H9 (cell line): Measurements from ENCODE around the gene GID8. TPM values are rescaled to one million over a fixed set of nuclear protein-coding genes. Genes with fewer than 3 reads are reported as not detected.

Experiments
- DNase-seq: peaks from one replicate; pipeline ENCODE4 v3.0.0-alpha.2; 2017
- H2AFZ ChIP-seq: one replicate; pipeline ENCODE4 v1.6.1; 2013; ENCODE audit warnings: mild to moderate bottlenecking, low read length, control low read depth, moderate library complexity
- H2AK5ac ChIP-seq: 2 replicates; pipeline ENCODE4 v1.6.1; 2013; ENCODE audit warnings: low read length, control low read depth, mixed read lengths; ENCODE audit not compliant: insufficient read length
- H2BK120ac ChIP-seq: one replicate; pipeline ENCODE4 v1.6.1; 2013; ENCODE audit warnings: low read depth, mild to moderate bottlenecking, low read length, control low read depth, inconsistent platforms; ENCODE audit not compliant: poor library complexity, severe bottlenecking
- H2BK12ac ChIP-seq: 2 replicates; pipeline ENCODE4 v1.6.1; 2013; ENCODE audit warnings: low read length, control low read depth, mixed read lengths, low read depth; ENCODE audit not compliant: insufficient read length
- H2BK15ac ChIP-seq: 2 replicates; pipeline ENCODE4 v1.6.1; 2013; ENCODE audit warnings: low read depth, low read length, control low read depth
- H2BK20ac ChIP-seq: one replicate; pipeline ENCODE4 v1.6.1; 2013; ENCODE audit warnings: low read depth, mild to moderate bottlenecking, low read length, control low read depth, inconsistent platforms; ENCODE audit not compliant: poor library complexity, severe bottlenecking
- H2BK5ac ChIP-seq: 2 replicates; pipeline ENCODE4 v1.6.1; 2013; ENCODE audit warnings: low read length, control low read depth, mixed read lengths; ENCODE audit not compliant: insufficient read length
- H3K14ac ChIP-seq: 2 replicates; pipeline ENCODE4 v1.6.1; 2013; ENCODE audit warnings: low read length, control low read depth; ENCODE audit not compliant: insufficient read depth
- H3K18ac ChIP-seq: 2 replicates; pipeline ENCODE4 v1.6.1; 2013; ENCODE audit warnings: low read depth, mild to moderate bottlenecking, mixed read lengths, low read length, control low read depth; ENCODE audit not compliant: insufficient read length
- H3K23ac ChIP-seq: 2 replicates; pipeline ENCODE4 v1.6.1; 2013; ENCODE audit warnings: low read length, control low read depth, mixed read lengths, low read depth; ENCODE audit not compliant: insufficient read length
- H3K23me2 ChIP-seq: 2 replicates; pipeline ENCODE4 v1.6.1; 2013; ENCODE audit warnings: low read depth, mild to moderate bottlenecking, mixed read lengths, low read length, control low read depth; ENCODE audit not compliant: insufficient read length, poor library complexity, severe bottlenecking
- H3K27ac ChIP-seq: 2 replicates; pipeline ENCODE4 v1.5.1; 2013; ENCODE audit warnings: low read length, control low read depth, mixed read lengths, low read depth; ENCODE audit not compliant: insufficient read length
- H3K27me3 ChIP-seq: 2 replicates; pipeline ENCODE4 v1.6.1; 2013; ENCODE audit warnings: low read length, control low read depth, inconsistent platforms; ENCODE audit not compliant: insufficient read depth
- H3K4ac ChIP-seq: 2 replicates; pipeline ENCODE4 v1.6.1; 2013; ENCODE audit warnings: low read depth, mild to moderate bottlenecking, control low read depth, inconsistent platforms, low read length, moderate library complexity
- H3K4me1 ChIP-seq: 2 replicates; pipeline ENCODE4 v1.6.1; 2013; ENCODE audit warnings: low read length, control low read depth, inconsistent platforms; ENCODE audit not compliant: insufficient read depth
- H3K4me2 ChIP-seq: 2 replicates; pipeline ENCODE4 v1.6.1; 2013; ENCODE audit warnings: low read length, control low read depth, mixed read lengths; ENCODE audit not compliant: insufficient read length, insufficient read depth
- H3K56ac ChIP-seq: 2 replicates; pipeline ENCODE4 v1.6.1; 2013; ENCODE audit warnings: low read depth, mild to moderate bottlenecking, mixed read lengths, low read length, control low read depth; ENCODE audit not compliant: insufficient read length
- H3K79me1 ChIP-seq: 2 replicates; pipeline ENCODE4 v1.6.1; 2013; ENCODE audit warnings: low read depth, mild to moderate bottlenecking, moderate library complexity, low read length, control low read depth, inconsistent platforms; ENCODE audit not compliant: insufficient read depth, poor library complexity, severe bottlenecking
- H3K79me2 ChIP-seq: 2 replicates; pipeline ENCODE4 v1.6.1; 2013; ENCODE audit warnings: low read length, control low read depth, inconsistent platforms; ENCODE audit not compliant: insufficient read depth
- H3K9ac ChIP-seq: 2 replicates; pipeline ENCODE4 v1.6.1; 2013; ENCODE audit warnings: low read length, control low read depth, mixed read lengths; ENCODE audit not compliant: insufficient read length; ENCODE audit errors: extremely low read depth
- H3K9me3 ChIP-seq: one replicate; pipeline ENCODE4 v1.6.1; 2013; ENCODE audit warnings: low read depth, low read length, inconsistent platforms; ENCODE audit not compliant: control insufficient read depth
- H3T11ph ChIP-seq: one replicate; pipeline ENCODE4 v1.6.1; 2013; ENCODE audit warnings: mild to moderate bottlenecking, low read length, control low read depth, inconsistent platforms
- H4K20me1 ChIP-seq: one replicate; pipeline ENCODE4 v1.6.1; 2013; ENCODE audit not compliant: control insufficient read depth, insufficient read length, insufficient read depth
- H4K5ac ChIP-seq: 2 replicates; pipeline ENCODE4 v1.6.1; 2013; ENCODE audit warnings: low read depth, mild to moderate bottlenecking, mixed read lengths, low read length, control low read depth; ENCODE audit not compliant: insufficient read length
- H4K8ac ChIP-seq: replicated peaks from 2 replicates; pipeline ENCODE4 v1.6.1; 2013; ENCODE audit warnings: low read length, control low read depth, mixed read lengths, low read depth; ENCODE audit not compliant: insufficient read length
- H4K91ac ChIP-seq: 2 replicates; pipeline ENCODE4 v1.6.1; 2013; ENCODE audit warnings: low read depth, mild to moderate bottlenecking, moderate library complexity, mixed read lengths, low read length, control low read depth; ENCODE audit not compliant: insufficient read length
- H3K27ac Mint-ChIP-seq, 3 experiments: 2 replicates in 2 of 3; 3 replicates in 1 of 3; pipeline ENCODE4 v1.8.0; 2020 to 2021; ENCODE audit warnings: mixed read lengths in 3 of 3, mild to moderate bottlenecking in 1 of 3, moderate library complexity in 1 of 3
- H3K27me3 Mint-ChIP-seq: 2 replicates; pipeline ENCODE4 v1.8.0; 2021; ENCODE audit warnings: low read depth, mild to moderate bottlenecking, moderate library complexity, mixed read lengths
- H3K36me3 Mint-ChIP-seq, 3 experiments: 2 replicates in 2 of 3; 3 replicates in 1 of 3; pipeline ENCODE4 v1.8.0; 2020 to 2021; ENCODE audit warnings: low read depth in 3 of 3, mixed read lengths in 3 of 3; ENCODE audit not compliant: insufficient read depth in 1 of 3
- H3K4me1 Mint-ChIP-seq, 2 experiments: 2 replicates each; pipeline ENCODE4 v1.8.0; 2020; ENCODE audit warnings: mixed read lengths in 2 of 2
- H3K4me3 Mint-ChIP-seq, 2 experiments: 2 replicates in 1 of 2; 3 replicates in 1 of 2; pipeline ENCODE4 v1.8.0; 2020 to 2021; ENCODE audit warnings: mild to moderate bottlenecking in 2 of 2, mixed read lengths in 2 of 2, moderate library complexity in 1 of 2
- H3K9me3 Mint-ChIP-seq, 2 experiments: 2 replicates in 1 of 2; 3 replicates in 1 of 2; pipeline ENCODE4 v1.8.0; 2020; ENCODE audit warnings: mild to moderate bottlenecking in 2 of 2, mixed read lengths in 2 of 2, moderate library complexity in 1 of 2
- CTCF ChIP-seq: fragments of 200-600 bp; sonication (generic); conservative IDR thresholded peaks from 3 replicates; pipeline ENCODE4 v1.8.0; 2021; ENCODE audit warnings: antibody characterized with exemption, mild to moderate bottlenecking
- WGBS: extraction: QIAGEN DNeasy Blood & Tissue Kit; methylation state at CpG from one replicate; pipeline ENCODE4 v1.1.7; 2013; ENCODE audit warnings: missing lambda C conversion rate, low lambda C conversion rate, mixed read lengths; ENCODE audit not compliant: insufficient read length; ENCODE audit errors: extremely low coverage; 5-methylcytosine and 5-hydroxymethylcytosine counted together
- total RNA-seq: library from RNA; stranded (reverse); gene quantifications from 2 replicates; pipeline ENCODE4 v1.2.1, GENCODE V29; 2021

Gene GID8
- total RNA-seq, 1 experiment from 2014 or later = 60.9 TPM

DNA sequence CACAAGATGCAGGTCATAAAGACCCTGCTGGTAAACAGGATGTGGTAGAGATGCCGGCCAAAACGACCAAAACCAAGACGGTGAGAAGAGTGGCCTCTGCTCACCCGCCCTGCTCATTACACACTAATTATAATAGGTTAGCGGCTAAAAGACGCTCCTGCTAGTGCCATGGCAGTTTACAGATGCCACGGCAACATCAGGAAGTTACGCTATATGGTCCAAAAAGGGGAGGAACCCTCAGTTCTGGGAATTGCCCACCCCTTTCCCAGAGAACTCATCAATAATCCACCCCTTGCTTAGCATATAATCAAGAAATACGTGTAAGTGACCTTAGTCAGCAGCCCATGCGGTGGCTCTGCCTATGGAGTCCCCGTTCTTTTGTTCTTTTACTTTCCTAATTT is 51.3 kb downstream of the GID8 start:
- Histone ChIP-seq H3K27ac (no peak overlapping the region), H3K4me1 (peaks cover 6% of the 10 kb centered on the region; the same call in 1 of the 2 replicates), H3K14ac (no peak overlapping the region), H3K9me3 (no peaks in the 10 kb centered on the region), H4K5ac (no peak overlapping the region), H3K79me2 (no peaks in the 10 kb centered on the region), H4K20me1 (no peaks in the 10 kb centered on the region), H4K8ac (no peak overlapping the region), H3K56ac (no peak overlapping the region), H3T11ph (no peak overlapping the region), H2BK20ac (no peak overlapping the region), H3K4me2 (no peak overlapping the region), H2AFZ (no peak overlapping the region), H3K23ac (no peak overlapping the region), H2BK12ac (no peak overlapping the region), H2AK5ac (no peak overlapping the region), H2BK5ac (no peak overlapping the region), H2BK15ac (no peak overlapping the region), H3K27me3 (no peaks in the 10 kb centered on the region), H3K18ac (no peak overlapping the region), H3K23me2 (no peaks in the 10 kb centered on the region), H3K4ac (no peak overlapping the region), H3K79me1 (no peaks in the 10 kb centered on the region), H3K9ac (no peak overlapping the region), H4K91ac (no peak overlapping the region), H2BK120ac (no peak overlapping the region)
- Mint-ChIP-seq H3K27ac (0 out of 7 replicates have a peak overlapping the region, but pooled peaks of 1 of the 3 experiments have one; percentile 28), H3K9me3 (no peaks in the 10 kb centered on the region; a peak in 1 of 5 replicates), H3K4me1 (peaks cover 14 to 27% of the 10 kb centered on the region in 2 experiments), H3K36me3 (no peaks in the 10 kb centered on the region), H3K27me3 (peaks cover 34% of the 10 kb centered on the region), H3K4me3 (no peak overlapping the region)
- no peak for DNase-seq
- WGBS = no CpG with 5 or more reads among the region's 11 CpGs
- TF ChIP-seq CTCF = no peak
